Stimulated activated CD8-positive, alpha-beta memory T cell treated with anti-CD3 and anti-CD28 coated beads, Interleukin-4, amount 100 ng/mL, for 4 hours (primary cell): ENCODE measurements around the gene LAPTM5.
"Not testable (repeated sequence)": the region's sequence is repeated elsewhere in the genome, so short reads cannot be mapped to it uniquely, and the experiment has no call there.

ENCODE experiments used
- DNase-seq, 2 donors: peaks; one replicate each; pipeline ENCODE4 v3.0.0-alpha.2; 2020; ENCODE audit warnings: low read depth in 2 of 2, low spot score in 1 of 2

The LAPTM5 gene

GRCh38 chr1:30699762-30700161, 57.8 kb downstream of the LAPTM5 start:
- no peak for DNase-seq

GRCh38 chr1:30698401-30698981, 59.1 kb downstream of the LAPTM5 start:
- DNase-seq, result no peak

DNA sequence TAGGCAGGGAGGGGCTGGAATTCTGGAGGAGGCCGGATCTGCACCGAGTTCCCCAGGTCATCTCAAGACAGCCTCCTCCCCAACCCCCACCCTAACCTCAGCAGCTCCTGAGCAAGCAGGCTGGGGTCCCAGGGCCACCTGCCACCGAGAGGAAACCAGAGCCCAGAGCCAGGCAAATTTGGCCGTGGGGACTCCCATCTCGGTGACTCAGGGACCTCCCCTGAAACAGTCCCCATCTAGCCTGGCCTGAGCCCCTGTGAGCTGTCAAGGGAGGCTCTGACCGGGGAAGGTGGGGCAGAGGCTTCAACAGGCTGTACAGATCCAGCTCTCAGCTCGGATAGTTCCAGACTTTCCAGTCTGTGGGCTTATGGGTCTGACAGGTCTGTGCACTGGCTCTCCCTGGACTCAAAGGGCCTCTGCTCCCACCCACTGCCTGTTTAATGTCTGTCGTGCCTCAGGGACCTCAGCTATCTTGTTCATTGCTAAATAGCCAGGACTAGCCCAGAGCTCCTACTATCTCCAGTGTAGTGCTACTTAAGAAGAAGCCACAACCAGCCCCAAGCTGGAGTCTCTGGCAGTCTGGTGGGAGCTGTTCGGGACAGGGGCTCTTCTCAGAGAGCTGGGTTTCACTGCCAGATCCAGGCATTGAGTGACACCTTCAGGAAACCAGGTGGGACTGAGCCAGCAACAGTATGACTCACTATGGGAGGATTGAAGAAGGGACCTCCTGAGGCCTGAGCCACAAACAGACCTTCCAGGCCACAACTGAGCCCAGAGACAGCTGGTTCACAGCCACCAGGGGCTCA, 59.8 kb downstream of the LAPTM5 start:
- no peak for DNase-seq

DNA sequence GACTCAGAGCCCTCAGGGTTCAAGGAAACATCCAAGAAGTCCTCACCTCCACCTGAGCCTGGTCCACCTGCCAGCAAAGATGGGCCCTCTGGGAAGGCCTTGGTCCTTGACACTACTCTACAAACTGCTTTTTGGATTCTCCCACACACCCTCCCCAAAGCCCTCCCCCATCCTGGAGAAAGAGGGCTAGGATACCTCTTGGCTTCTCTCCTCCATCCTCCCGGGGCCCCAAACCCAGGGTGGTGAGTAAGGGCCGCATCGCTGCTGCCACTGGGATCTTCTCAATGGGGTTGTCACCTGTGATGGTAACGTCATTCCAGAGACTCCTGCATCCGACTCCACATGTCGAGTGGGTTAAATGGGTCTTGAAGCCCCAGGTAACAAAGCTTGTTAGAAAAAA, 60.7 kb downstream of the LAPTM5 start:
- DNase-seq, result no peak

DNA sequence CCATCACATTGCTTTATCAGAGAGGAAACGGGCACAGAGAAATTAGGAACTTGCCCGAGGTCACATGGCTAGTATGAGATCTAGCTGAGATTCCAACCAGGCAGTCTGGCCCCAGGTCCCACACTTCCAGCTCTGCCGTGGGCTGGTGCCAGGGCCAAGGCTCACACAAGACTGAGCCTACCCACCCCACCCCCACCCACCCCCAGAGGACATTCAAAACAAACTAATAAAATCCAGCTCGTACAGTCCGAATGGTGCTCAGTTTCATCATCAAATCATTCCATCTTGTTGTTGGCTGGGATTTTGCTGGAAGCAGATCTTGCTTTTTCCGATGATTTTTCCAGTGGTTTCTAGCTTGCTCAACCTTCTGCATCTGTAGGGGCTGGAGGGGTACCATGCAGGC, 62.1 kb downstream of the LAPTM5 start:
- no peak for DNase-seq

DNA sequence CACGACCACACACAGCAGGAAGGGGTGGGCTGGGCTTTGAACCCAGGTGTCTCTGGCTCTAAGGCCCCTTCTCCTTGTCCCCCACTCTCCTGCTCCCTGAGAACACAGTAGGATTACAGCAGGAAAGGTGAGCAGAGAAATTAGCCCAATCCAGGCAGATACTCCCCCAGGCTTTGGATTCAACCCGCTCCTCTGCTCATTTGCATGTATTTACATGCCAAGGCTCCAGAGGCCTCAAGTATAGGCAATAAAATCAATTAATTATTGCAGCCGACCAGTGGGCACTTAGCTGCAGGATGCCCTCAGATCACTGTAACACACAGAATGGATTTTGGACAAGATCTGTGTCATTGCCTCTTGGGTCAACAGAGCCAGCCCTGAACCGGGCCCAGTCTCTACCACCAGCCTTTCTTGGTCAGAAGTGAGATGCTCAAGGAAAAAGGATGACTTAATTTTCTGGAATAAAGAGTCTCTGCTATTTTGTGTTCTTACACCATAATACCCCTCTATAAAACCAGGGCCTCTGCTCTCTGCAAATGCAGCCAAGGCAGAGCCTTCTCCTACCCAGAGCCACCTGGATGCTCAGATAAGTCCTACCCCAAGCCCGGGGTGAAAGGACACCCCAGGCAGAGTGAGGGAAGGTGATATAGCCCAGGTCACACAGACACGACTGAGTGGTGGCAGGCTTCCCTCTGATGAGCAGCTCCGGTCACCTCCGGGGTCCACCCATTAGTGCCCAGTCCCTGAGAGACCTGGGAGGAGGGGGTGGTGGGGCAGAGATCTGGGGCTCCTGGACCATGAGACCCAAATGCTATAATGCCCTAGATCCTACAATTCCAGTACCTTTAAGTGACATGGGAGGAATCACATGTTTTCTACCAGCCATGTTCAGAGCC, 63.0 kb downstream of the LAPTM5 start:
- no peak for DNase-seq

DNA sequence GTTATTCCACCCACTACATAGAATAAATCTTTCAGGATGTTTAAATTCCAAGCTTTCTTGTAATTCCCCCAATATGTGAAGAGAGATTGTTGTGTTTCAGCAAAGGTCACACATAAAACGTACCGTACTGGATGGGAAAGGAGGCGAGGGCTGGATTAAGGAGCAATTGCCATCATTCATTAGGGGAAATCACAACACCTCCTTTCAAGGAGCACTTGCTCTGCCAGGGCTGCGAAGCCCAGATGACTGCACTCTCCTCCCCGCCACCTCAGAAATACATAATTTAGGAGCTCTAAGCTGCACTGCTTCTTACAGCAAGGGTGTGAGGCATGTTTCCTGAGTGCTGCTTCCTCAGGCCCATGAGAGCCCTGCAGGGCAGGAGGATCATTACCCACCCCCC, 63.8 kb downstream of the LAPTM5 start:
- no peak for DNase-seq

DNA sequence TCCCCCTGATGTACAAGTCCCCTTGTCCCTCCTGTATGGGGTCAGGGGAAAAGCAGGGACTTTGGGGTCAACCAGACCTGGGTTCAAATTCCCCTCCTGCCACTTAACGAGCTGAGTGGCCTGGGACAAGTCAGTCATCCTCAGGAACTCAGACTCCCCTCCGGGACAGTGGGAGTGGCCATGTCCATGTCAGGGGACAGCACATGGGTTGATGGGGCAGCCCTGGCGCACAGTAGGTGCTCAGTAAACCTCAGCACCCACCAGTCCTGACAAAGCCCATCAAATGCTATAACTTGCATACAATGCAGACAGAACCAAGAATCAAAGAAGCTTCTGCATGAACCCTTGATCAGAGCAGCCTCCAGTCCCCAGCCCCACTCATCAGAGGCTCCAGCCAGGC, 64.2 kb downstream of the LAPTM5 start:
- DNase-seq, result no peak

GRCh38 chr1:30692948-30693301, 64.6 kb downstream of the LAPTM5 start:
- DNase-seq, result no peak

DNA sequence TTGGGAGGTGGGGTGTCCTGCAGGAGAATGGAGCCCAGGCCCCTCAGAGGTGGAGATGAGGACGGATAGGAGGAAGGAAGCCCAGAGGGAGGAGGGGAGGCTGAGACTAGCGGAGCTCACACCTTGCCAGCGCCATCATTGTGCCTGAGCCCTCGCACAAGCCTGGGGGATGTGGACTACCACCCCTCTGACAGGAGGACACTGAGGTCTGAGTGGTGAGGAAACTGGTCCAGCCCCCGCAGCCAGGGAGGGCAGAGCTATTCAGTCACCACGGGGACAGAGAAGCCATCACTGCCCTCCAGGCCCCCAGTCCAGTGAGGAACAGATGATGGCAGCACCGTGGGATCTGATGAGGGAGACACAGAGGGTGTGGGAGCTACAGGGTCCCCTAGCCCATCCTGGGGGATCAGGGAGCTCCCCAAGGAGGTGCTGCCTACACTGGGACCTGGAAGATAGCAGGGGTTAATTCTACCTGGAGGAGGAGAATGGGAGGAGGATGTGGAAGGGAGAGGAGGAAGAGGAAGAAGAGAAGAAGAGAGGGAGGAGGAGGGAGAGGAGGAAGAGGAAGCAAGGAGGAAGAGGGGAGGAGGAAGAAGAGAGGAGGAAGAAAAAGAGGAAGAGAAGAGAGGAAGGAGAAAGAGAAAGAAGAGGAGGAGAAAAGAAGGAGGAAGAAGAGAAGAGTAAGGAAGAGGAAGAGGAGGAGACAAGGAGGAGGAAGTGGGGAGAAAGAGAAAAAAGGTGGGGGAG, 65.2 kb downstream of the LAPTM5 start:
- no peak for DNase-seq

DNA sequence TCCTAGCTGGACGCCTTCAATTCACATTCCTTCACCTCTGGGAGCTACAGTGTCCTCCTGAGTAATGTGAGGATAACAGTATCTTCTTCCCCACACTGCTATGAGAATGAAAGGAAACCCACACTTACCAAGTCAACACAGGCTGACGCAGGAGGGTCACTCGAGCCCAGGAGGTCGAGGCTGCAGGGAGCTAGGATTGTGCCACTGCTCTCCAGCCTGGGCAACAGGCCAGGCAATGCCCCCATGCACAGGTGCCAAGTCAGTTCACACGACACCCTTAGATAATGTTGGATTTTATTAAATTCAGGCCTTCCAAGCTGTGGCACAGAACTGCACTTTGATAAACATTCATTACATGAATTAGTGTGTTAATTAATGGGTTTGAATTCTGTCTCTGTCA, 66.1 kb downstream of the LAPTM5 start:
- DNase-seq, result no peak

DNA sequence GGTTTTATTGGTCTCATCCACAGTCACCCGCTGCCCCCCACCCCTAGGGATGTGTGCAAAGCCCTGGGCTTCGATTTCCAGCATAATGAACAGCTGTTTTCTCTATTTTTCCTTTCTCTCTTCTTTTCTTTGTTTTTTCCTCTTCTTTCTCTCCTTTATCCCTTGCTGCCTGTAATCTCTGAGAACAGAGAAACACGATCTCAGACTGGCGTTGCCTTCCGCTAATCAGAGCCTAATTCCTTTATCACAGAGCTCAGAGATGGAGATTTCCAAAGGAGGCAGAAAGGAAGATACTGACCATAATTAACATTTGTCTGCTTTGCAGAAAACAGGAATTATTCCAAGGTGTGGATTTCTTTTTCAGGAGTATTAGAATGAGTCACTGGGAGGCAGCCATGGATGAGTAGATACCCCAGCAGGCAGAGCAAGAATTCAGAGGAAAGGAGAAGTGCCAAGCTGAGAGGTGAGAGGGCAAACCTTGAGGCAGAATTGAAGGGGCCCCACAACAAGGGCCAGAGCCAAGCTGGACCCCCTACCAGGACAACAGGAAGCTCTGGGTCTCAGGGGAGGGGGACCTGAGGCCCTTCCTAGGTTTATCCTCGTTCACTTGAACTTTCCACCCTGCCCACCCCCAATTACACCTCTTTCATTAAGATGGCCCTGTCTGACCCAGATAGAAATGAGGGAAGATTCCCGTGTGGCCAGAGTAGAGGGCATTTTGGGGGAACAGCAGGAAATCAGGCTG, 67.5 kb downstream of the LAPTM5 start:
- no peak for DNase-seq

DNA sequence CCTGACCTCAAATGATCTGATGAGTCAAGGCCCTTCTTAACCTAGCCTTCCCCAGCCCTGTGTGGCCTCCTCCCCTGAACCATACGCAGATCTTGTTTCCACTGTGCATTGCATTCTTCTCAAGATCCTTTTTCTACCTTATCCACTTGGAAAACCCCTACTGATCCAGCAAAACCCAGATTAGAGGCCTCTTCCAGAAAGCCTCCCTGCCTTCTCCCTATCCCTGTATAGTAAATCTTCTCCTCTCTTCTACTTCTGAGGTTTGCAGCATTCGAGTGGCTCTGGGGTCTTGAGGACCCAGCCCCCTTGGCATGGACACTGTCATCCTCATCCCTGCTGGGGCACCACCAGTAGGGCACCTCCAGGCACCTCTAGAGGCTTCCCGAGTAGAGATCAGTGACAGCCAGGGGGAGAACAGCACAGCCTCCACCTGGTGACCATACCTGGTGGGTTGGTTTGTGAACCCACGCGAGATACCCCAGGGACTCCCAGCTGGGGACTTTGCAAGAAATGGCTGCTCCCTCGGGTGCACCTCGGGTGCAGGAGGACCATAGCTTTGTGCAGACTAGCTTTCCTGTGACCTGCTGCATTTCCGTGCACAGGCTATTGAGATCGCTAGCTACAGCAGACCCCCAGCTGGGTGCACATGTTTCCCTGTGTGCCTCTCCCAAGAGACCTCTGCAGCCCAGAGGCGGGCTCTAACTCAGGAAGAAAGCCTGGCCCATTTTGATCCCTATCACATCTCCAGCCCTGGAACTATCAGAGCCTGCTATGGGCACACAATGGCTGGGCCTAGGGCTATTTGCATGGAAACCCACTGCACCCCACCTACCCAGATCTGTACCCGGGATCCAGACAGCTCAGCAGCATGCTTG, 68.4 kb downstream of the LAPTM5 start:
- no peak for DNase-seq

- not testable (repeated sequence) for DNase-seq
Observed at GRCh38 chr1:30688516-30688915, 69.1 kb downstream of the LAPTM5 start.

DNA sequence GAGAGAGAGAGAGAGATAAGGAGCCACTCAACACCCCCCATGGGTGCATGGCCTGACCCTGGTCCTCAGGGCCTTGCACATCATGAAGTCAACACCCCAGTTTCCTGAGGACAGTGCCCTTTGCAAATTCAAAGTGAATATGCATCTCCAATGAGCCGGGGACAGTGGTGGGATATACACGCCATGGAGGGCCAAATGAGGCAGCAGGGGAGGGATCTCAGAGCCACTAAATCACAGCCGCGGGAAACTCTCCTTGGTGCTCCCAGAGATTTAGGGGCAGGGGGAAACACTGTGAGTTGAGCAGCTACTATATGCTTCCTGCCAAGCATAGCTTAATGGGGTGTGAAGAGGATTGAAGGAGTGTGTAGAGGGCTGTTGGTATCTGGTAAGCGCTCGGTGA, 69.7 kb downstream of the LAPTM5 start:
- DNase-seq, result no peak

- DNase-seq, result no peak
Observed at GRCh38 chr1:30686236-30686935, 71.2 kb downstream of the LAPTM5 start.

GRCh38 chr1:30685796-30686165, 71.8 kb downstream of the LAPTM5 start:
- no peak for DNase-seq

GRCh38 chr1:30684881-30685795, 72.4 kb downstream of the LAPTM5 start:
- DNase-seq, result no peak
